Measurements from ENCODE around the gene PMFBP1. TPM values are rescaled to one million over a fixed set of nuclear protein-coding genes. Genes with fewer than 3 reads are reported as not detected.

The PMFBP1 gene
- polyA plus RNA-seq, 1 of the 3 experiments (the other 2 are of a cell fraction), result 0.16 TPM

DNA sequence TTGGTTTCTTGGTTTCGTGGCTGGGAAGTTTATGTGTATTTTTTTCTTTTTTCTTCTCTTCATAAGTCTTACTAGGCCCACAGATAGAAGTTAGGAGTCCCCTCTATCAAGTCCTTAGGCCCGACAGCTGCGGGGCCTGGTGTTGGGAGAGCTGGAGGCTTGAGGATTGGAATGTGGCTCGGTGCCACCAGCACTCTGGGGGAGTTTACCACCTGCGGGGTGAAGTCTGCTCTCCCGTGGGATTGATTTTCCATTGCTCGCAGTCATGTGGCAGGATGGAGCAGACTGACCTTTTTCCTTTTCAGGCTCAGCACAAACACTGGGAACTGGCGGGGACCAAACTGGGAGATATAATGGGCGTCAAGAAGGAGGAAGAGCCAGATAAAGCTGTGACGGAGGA, 70.8 kb downstream of the PMFBP1 start (continued):
- TF ChIP-seq FOXM1 (IDR thresholded peaks at IDR 0.05; ENCODE audit: low read depth), result no peak
- no peak for TF ChIP-seq ELF1 (IDR thresholded peaks at IDR 0.05)
- TF ChIP-seq, protein P1, sequence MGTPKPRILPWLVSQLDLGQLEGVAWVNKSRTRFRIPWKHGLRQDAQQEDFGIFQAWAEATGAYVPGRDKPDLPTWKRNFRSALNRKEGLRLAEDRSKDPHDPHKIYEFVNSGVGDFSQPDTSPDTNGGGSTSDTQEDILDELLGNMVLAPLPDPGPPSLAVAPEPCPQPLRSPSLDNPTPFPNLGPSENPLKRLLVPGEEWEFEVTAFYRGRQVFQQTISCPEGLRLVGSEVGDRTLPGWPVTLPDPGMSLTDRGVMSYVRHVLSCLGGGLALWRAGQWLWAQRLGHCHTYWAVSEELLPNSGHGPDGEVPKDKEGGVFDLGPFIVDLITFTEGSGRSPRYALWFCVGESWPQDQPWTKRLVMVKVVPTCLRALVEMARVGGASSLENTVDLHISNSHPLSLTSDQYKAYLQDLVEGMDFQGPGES (IDR thresholded peaks at IDR 0.05; ENCODE audit: low read depth, low read length), result no peak

DNA sequence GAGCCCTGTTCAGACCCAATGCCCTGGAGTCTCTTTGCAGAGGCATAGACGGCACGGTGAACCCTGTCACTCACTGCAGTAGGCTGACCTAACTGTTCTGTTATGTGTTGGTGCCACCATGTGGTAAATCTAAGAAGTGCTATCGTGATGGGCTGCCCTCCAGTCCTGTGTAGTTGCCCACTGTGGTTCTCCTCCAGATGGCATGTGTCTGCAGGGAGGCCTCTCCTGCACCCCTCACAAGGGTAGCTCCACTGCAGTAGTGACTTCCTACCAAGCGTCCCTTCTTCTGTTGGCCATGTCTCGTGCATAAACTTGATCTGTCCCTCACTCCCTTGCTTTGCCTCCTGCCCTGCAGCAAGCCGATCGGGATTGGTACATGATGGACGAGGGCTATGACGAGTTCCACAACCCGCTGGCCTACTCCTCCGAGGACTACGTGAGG, 72.6 kb downstream of the PMFBP1 start:
- Histone ChIP-seq H3K9ac (no peak overlapping the region), H3K36me3 (replicated peaks in 1 of 2; ENCODE audit: control insufficient read depth in 1 of 2, insufficient read depth in 2 of 2, low read length in 1 of 2) (peaks cover 33 to 81% of the 10 kb centered on the region in 2 experiments), H3K4me2 (no peak overlapping the region), H4K20me1 (ENCODE audit: insufficient read depth) (0 out of 2 replicates have a peak, but pooled peaks cover 5% of the 10 kb centered on the region), H3K79me2 (ENCODE audit: insufficient read depth) (peaks cover 24% of the 10 kb centered on the region), H3K27me3 (ENCODE audit: insufficient read depth) (no peaks in the 10 kb centered on the region), H3K4me1 (ENCODE audit: control insufficient read depth in 1 of 2, insufficient read depth in 2 of 2, low read depth in 1 of 2, low read length in 1 of 2) (peaks cover 8 to 9% of the 10 kb centered on the region in 2 experiments; a peak in 3 of 4 replicates), H3K9me3 (no peaks in the 10 kb centered on the region), H3K9me2 (no peaks in the 10 kb centered on the region), H2AFZ (ENCODE audit: low read depth) (no peak overlapping the region), H3F3A (replicated peaks; ENCODE audit: insufficient read depth) (no peaks in the 10 kb centered on the region), H3K27ac (ENCODE audit: low read depth in 2 of 2, low read length in 1 of 2) (no peak overlapping the region), H3K4me3 (ENCODE audit: low read depth in 2 of 2, low read length in 1 of 2) (no peak overlapping the region)
- 96% methylated on average over 10 of the region's 12 CpGs for WGBS (ENCODE audit: low lambda C conversion rate)
- peak; percentile 78 for DNase-seq
- CTCF ChIA-PET, result interaction anchor here (0.7 to 8.3 kb wide), 9 partner anchors 9 to 216 kb away, joined by 3 to 48 read pairs (median 4); partner anchors contain the start of gene HPR
- POLR2A ChIA-PET, result no interaction called here
- TF ChIP-seq, protein P2, sequence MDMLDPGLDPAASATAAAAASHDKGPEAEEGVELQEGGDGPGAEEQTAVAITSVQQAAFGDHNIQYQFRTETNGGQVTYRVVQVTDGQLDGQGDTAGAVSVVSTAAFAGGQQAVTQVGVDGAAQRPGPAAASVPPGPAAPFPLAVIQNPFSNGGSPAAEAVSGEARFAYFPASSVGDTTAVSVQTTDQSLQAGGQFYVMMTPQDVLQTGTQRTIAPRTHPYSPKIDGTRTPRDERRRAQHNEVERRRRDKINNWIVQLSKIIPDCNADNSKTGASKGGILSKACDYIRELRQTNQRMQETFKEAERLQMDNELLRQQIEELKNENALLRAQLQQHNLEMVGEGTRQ (IDR thresholded peaks at IDR 0.05; ENCODE audit: borderline replicate concordance, low read depth, low read length), result no peak
- TF ChIP-seq, protein P3, sequence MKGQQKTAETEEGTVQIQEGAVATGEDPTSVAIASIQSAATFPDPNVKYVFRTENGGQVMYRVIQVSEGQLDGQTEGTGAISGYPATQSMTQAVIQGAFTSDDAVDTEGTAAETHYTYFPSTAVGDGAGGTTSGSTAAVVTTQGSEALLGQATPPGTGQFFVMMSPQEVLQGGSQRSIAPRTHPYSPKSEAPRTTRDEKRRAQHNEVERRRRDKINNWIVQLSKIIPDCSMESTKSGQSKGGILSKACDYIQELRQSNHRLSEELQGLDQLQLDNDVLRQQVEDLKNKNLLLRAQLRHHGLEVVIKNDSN (IDR thresholded peaks at IDR 0.05; ENCODE audit: borderline replicate concordance, low read depth), result no peak
- TF ChIP-seq EZH2phosphoT487 (IDR thresholded peaks at IDR 0.05; ENCODE audit: borderline replicate concordance, low read depth) (no peak), CHD2 (IDR thresholded peaks at IDR 0.05; ENCODE audit: low read length, partially characterized antibody) (no peak), POLR2AphosphoS5 (IDR thresholded peaks at IDR 0.05; ENCODE audit: low read depth, low read length) (no peak), GABPA (IDR thresholded peaks at IDR 0.05; ENCODE audit: low read depth) (no peak), RFX5 (IDR thresholded peaks at IDR 0.05; ENCODE audit: low read length) (no peak), YY1 (IDR thresholded peaks at IDR 0.05; ENCODE audit: low read depth) (no peak), TAF1 (IDR thresholded peaks at IDR 0.05; ENCODE audit: borderline replicate concordance, low read depth, low read length) (no peak), SIN3A (IDR thresholded peaks at IDR 0.05; ENCODE audit: borderline replicate concordance, low read depth, low read length) (no peak), NRF1 (IDR thresholded peaks at IDR 0.05; ENCODE audit: low read depth, low read length) (no peak), RXRA (IDR thresholded peaks at IDR 0.05; ENCODE audit: borderline replicate concordance, low read depth) (no peak), FOXJ3 (CRISPR knock-in tag; IDR thresholded peaks at IDR 0.05) (no peak), MEF2A (IDR thresholded peaks at IDR 0.05; ENCODE audit: borderline replicate concordance, low read depth) (no peak), GATA2 (CRISPR knock-in tag; IDR thresholded peaks at IDR 0.05) (no peak), RAD21 (IDR thresholded peaks at IDR 0.05; ENCODE audit: low read length) (peak; percentile 72), RCOR1 (IDR thresholded peaks at IDR 0.05; ENCODE audit: low read length) (no peak)
- TF ChIP-seq, protein P4, sequence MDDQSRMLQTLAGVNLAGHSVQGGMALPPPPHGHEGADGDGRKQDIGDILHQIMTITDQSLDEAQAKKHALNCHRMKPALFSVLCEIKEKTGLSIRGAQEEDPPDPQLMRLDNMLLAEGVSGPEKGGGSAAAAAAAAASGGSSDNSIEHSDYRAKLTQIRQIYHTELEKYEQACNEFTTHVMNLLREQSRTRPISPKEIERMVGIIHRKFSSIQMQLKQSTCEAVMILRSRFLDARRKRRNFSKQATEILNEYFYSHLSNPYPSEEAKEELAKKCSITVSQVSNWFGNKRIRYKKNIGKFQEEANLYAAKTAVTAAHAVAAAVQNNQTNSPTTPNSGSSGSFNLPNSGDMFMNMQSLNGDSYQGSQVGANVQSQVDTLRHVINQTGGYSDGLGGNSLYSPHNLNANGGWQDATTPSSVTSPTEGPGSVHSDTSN (IDR thresholded peaks at IDR 0.05), result peak; percentile 59
- TF ChIP-seq, protein P1 (IDR thresholded peaks at IDR 0.05; ENCODE audit: low read depth, low read length), result no peak
- TF ChIP-seq, protein P5, sequence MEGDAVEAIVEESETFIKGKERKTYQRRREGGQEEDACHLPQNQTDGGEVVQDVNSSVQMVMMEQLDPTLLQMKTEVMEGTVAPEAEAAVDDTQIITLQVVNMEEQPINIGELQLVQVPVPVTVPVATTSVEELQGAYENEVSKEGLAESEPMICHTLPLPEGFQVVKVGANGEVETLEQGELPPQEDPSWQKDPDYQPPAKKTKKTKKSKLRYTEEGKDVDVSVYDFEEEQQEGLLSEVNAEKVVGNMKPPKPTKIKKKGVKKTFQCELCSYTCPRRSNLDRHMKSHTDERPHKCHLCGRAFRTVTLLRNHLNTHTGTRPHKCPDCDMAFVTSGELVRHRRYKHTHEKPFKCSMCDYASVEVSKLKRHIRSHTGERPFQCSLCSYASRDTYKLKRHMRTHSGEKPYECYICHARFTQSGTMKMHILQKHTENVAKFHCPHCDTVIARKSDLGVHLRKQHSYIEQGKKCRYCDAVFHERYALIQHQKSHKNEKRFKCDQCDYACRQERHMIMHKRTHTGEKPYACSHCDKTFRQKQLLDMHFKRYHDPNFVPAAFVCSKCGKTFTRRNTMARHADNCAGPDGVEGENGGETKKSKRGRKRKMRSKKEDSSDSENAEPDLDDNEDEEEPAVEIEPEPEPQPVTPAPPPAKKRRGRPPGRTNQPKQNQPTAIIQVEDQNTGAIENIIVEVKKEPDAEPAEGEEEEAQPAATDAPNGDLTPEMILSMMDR (IDR thresholded peaks at IDR 0.05), result peak; percentile 66
